Ramos (cell line): ENCODE data around the gene SLC28A2.
"Not testable (repeated sequence)": the region's sequence is repeated elsewhere in the genome, so short reads cannot be mapped to it uniquely, and the experiment has no call there.

Source experiments
- in situ Hi-C: fragments of 300-500 bp; cut with MboI; formaldehyde crosslinking; loops from one replicate; pipeline ENCODE4 v1.14.3; 2022; ENCODE audit warnings: low sequenced_read_pairs; ENCODE audit not compliant: unreplicated experiment

The SLC28A2 gene

DNA sequence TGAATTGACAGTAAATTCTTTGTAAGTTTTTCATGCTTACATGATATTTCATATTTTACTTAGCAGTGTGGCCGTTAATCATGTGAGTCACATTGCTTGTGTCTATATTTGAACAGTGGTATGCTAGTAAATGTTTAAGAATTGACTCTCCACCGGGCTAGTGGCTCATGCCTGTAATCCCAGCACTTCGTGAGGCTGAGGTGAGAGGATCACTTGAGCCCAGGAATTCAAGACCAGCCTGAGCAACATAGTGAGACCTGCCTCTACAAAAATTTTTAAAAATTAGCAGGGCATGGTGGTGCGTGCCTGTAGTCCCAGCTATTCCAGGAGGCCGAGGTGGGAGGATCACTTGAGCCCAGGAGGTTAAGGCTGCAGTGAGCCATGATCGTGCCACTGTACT is 2.8 kb downstream of the SLC28A2 start:
- in situ Hi-C loops: not testable (repeated sequence)

- in situ Hi-C loops: no loop called here
Observed at GRCh38 chr15:45259796-45260195, 7.8 kb downstream of the SLC28A2 start.

DNA sequence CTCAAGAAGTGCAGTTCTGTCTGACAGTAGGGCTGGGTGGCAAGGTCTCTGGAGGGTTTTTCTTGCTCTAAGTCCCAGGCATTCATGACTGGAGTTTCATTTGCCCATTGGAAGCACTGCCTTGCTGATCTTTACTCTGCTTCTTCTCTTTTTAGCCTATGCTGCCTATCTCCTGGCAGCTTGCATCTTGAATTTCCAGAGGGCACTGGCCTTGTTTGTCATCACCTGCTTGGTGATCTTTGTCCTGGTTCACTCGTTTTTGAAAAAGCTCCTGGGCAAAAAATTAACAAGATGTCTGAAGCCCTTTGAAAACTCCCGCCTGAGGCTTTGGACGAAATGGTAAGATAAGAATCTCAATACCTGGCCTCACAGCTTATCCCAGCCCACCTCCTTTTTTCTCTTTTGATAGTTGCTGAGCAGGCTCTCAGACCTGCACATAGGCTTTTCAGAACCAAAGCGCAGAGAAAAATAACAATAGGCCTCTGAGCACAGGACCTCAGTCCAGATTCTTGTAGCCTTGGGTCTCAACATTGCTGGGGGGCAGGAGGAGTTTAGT is 10.9 kb downstream of the SLC28A2 start:
- in situ Hi-C loops: no loop called here

DNA sequence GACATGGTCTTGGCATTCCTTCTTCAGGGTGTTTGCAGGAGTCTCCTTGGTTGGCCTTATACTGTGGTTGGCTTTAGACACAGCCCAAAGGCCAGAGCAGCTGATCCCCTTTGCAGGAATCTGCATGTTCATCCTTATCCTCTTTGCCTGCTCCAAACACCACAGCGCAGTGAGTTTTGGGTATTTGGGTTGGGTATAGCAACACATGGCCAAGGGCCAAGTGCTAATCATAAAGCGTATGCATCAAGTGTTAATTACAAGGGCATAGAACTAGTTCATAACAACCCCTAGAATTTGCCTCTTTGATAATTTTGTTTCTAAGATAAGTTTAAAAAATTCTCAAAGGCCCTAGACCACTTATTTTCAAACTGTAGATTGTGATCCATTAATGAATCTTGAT is 11.8 kb downstream of the SLC28A2 start:
- in situ Hi-C loops: no loop called here

- in situ Hi-C loops: no loop called here
Observed at GRCh38 chr15:45265506-45265905, 13.5 kb downstream of the SLC28A2 start.

GRCh38 chr15:45268135-45268534 is 16.1 kb downstream of the SLC28A2 start:
- in situ Hi-C loops: no loop called here

GRCh38 chr15:45274636-45275380 is 22.8 kb downstream of the SLC28A2 start:
- in situ Hi-C loops: no loop called here

DNA sequence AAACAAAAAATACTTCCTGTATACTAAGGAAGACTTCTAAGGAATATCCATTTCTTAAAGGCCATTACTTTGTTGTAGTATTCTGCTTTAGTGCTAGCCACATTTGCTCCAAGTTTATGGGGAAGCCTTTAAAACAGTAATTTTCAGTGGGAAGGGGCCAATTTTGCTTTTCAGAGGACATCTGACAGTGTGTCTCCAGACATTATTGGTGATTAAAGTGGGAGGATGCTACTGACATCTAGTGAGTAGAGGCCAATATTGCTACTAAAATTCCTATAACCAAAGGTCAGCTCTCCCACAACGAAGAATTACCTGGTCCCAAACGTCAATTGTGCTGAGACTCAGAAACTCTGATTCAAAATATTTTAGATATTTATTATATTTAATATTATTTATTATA is 24.8 kb downstream of the SLC28A2 start:
- in situ Hi-C loops: no loop called here

DNA sequence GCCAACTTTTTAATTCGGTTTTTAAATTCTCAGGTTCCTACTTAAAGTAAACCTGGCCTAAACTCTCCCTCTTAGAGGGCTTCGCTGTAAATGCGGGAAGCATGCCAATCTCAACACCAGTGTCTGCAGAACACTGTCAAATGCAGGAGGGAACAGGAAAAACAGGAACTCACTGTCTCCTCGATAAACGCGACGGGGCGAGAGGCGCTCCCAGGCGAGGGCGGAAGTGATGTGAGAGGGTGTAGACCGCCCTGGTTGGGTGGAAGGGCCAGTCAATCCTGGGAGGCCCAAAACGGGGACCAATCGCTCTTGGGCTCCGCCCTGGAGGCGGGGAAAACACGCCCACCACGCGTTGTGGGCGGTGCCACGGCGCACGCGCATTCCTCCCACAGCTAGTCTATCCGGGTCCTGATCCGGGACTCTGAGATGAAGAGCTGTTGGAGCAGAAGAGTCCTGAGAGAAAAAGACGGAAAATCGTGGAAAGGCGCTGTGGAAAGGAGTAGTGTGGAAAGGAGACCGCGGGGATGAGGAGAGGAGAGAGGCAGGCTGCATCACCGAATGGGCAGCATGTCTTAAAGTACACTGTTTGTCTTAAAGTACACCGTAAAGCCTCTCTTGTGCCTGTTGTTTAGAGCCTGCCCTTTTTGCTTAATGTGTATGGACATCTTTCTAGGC is 27.1 kb downstream of the SLC28A2 start:
- in situ Hi-C loops: no loop called here

DNA sequence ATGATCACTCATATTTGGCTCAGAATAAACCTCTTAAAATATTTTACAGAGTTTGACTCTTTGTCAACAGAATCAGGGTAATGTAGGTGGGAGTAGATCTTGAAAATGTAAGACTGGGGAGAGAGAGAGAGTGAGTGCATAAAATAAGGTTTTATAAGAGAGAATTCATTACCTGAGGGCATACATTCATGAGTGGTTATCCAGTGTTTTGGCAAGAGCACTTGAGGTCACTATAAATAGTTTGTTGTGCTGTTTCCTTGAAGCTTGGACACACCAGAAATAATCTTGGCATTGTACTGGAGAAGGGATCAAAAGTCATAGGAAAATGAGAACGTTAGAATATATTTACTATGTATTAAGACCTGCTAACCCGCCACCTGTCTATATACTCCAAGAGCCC is 33.4 kb downstream of the SLC28A2 start:
- in situ Hi-C loops: no loop called here

GRCh38 chr15:45287390-45287956 is 35.4 kb downstream of the SLC28A2 start:
- in situ Hi-C loops: no loop called here

GRCh38 chr15:45288947-45289346 is 36.9 kb downstream of the SLC28A2 start:
- in situ Hi-C loops: no loop called here

DNA sequence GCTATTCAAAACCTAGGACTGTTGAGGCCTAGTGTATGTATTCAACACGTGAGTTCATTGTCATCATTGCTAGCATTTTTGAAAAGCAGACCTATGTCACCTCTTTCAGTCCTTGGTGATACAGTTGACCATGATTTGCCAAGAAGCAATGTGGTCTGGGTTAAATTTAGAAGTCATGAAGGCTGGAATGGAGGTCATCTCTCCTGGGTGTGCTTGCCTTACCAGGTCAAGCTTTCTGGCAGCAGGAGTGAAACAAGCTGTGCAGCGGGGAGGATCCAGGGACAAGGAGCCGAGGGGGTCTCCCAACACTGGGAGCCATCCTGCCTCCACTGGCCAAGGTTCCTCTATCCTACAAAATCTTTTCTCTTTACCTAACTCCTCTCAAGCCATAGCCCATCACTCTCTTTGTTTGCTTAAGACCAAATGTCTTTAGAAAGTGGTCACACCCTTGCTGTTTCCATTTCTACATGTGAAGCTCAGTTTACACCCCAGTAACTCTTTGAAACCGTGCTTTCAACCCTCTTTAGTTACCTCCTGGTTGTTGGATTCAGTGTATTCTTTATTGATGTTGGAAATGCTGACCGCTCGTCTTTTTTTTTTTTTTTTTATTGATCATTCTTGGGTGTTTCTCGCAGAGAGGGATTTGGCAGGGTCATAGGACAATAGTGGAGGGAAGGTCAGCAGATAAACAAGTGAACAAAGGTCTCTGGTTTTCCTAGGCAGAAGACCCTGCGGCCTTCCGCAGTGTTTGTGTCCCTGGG is 40.0 kb downstream of the SLC28A2 start:
- in situ Hi-C loops: no loop called here

DNA sequence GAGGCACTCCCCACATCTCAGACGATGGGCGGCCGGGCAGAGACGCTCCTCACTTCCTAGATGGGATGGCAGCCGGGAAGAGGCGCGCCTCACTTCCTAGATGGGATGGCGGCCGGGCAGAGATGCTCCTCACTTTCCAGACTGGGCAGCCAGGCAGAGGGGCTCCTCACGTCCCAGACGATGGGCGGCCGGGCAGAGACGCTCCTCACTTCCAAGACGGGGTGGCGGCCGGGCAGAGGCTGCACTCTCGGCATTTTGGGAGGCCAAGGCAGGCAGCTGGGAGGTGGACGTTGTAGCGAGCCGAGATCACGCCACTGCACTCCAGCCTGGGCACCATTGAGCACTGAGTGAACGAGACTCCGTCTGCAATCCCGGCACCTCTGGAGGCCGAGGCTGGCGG is 41.3 kb downstream of the SLC28A2 start:
- in situ Hi-C loops: not testable (repeated sequence)

GRCh38 chr15:45298964-45299378 is 46.9 kb downstream of the SLC28A2 start:
- in situ Hi-C loops: not testable (repeated sequence)

DNA sequence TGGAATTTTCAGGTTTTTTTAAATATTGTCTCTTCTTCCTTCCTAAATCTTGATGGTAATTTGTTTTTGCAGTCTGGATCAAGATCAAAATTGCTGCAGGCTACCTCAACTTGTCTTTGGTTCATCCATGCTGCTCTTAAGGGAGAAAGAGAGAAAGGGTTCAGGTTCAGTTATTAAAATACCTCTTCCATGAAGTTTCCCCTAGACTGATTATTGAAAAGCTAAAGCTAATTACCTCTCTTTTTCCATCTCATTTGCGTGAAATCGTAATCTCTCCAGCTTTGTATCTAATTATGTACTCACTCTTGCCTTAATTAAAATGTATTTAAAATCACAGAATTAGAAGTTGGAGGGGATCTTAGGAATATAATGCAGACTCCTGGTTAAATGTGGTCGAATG is 52.7 kb downstream of the SLC28A2 start:
- in situ Hi-C loops: no loop called here

DNA sequence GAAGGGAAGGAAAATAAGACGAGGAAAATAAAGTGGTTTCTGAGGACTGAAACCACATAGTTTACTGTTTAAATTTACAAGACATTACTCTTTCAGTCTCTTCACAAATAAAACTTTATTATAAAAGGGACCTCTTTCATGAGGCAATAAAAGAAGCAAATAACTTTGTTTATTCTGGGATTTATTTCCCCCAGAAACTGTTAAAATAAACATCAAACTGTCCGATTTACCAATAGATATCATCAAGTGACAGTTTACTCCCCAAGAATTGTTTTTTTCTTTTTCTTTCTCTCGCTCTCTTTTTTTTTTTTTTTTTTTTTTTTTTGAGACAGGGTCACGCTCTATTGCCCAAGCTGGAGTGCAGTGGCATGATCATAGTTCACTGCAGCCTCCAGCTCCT is 54.1 kb downstream of the SLC28A2 start:
- in situ Hi-C loops: no loop called here

DNA sequence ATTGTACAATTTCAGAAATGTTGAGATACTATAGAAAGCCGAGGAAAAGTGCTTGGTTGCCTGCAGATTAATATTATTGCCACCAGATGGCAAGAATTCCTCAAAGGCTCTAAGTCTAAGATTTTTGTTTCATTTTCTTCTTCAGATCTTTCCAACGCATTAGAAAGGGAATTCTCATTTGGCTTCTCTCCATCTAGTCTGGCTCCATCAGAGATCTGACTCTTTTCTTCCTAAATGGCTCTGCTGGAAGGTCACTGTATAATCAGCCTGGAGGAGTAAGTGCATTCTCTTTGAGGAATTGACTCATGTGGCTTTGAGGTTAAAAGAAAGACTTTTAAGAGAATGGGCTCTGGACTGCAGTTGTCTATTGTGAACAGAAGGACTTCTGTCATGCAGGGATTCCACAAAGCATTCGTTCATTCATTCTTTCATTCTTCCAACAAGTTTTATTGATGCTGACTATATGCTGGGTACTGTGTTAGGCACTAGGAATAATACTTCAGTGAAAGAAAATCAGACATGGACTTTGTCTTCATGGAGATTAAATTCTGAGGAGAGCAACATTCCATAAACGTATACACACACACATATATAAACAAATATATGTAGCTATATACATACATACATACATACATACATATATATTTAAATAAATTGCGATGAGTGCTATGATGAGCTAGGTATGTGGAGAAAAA is 55.3 kb downstream of the SLC28A2 start:
- in situ Hi-C loops: no loop called here

- in situ Hi-C loops: not testable (repeated sequence)
Observed at GRCh38 chr15:45314117-45314516, 62.1 kb downstream of the SLC28A2 start.

DNA sequence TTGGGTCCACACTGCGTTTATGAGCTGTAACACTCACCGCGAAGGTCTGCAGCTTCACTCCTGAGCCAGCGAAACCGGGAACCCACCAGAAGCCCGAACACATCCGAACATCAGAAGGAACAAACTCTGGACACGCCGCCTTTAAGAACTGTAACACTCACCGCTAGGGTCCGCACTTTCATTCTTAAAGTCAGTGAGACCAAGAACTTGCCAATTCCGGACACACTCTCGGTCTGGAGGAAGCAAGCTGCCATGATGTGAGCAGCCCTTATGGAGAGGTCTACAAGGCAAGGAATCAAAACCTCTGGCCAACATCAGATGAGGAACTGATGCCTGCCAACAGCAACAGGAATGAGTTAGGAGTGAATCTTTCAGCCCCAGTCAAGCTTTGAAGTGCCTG is 62.9 kb downstream of the SLC28A2 start:
- in situ Hi-C loops: no loop called here
